ENCODE data around the gene PRKCB.

PRKCB gene

DNA sequence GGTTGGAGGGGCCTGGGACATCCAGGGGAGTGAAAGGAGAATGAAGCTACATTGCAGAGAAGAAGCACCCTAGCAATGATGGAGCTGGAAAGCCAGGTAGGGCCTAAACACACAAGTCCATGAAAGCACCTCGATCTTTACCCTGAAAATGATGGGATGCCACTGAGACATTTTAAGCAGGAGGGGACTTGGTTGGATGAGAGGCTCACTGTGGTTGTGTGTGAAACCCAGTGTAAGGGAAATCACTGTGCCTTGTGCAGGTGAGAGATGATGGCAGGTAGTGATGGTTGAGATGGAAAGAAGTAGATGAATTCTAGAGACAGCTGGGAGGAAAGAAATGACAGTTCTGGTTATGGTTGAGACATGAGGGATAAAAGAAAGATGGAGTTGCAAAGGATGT, 287.5 kb downstream of the PRKCB start:
- no peak for DNase-seq (ENCODE audit: low read depth)
- TF ChIP-seq, protein P1, sequence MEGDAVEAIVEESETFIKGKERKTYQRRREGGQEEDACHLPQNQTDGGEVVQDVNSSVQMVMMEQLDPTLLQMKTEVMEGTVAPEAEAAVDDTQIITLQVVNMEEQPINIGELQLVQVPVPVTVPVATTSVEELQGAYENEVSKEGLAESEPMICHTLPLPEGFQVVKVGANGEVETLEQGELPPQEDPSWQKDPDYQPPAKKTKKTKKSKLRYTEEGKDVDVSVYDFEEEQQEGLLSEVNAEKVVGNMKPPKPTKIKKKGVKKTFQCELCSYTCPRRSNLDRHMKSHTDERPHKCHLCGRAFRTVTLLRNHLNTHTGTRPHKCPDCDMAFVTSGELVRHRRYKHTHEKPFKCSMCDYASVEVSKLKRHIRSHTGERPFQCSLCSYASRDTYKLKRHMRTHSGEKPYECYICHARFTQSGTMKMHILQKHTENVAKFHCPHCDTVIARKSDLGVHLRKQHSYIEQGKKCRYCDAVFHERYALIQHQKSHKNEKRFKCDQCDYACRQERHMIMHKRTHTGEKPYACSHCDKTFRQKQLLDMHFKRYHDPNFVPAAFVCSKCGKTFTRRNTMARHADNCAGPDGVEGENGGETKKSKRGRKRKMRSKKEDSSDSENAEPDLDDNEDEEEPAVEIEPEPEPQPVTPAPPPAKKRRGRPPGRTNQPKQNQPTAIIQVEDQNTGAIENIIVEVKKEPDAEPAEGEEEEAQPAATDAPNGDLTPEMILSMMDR (IDR thresholded peaks at IDR 0.05; ENCODE audit: insufficient read depth, low read depth, low read length, missing control alignments): no peak
- H3K4me3 ChIP-seq (ENCODE audit: low read depth, low read length): no peak overlapping the region

- TF ChIP-seq, protein P1 (IDR thresholded peaks at IDR 0.05; ENCODE audit: insufficient read depth, low read depth, low read length, missing control alignments): no peak
- no peak for DNase-seq (ENCODE audit: low read depth)
- no peak overlapping the region for H3K4me3 ChIP-seq (ENCODE audit: low read depth, low read length)
Measured at GRCh38 chr16:24124291-24124690, 288.5 kb downstream of the PRKCB start.

DNA sequence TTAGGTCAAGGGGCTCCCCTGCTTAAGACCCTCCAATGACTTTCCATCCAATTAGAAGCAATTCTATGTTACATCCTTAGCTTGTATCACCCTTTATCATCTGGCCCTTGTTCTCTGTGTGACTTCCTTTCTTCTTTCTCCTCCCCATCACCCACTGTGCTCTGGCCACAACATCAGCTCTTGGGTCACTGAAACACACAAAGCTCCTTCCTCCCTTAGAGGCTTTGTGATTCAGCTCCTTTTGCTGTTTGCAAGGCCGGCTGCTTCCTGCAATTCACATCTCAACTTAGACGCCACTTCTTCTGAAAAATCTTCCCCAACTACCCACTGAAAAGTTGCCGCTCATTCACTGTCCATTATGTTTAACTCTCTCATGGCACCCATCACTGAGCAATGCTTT, 289.4 kb downstream of the PRKCB start:
- no peak for DNase-seq (ENCODE audit: low read depth)
- TF ChIP-seq, protein P1 (IDR thresholded peaks at IDR 0.05; ENCODE audit: insufficient read depth, low read depth, low read length, missing control alignments): no peak
- H3K4me3 ChIP-seq (ENCODE audit: low read depth, low read length): no peak overlapping the region

- DNase-seq (ENCODE audit: low read depth): no peak
- TF ChIP-seq, protein P1 (IDR thresholded peaks at IDR 0.05; ENCODE audit: insufficient read depth, low read depth, low read length, missing control alignments): no peak
Measured at GRCh38 chr16:24129412-24129918, 293.7 kb downstream of the PRKCB start.

DNA sequence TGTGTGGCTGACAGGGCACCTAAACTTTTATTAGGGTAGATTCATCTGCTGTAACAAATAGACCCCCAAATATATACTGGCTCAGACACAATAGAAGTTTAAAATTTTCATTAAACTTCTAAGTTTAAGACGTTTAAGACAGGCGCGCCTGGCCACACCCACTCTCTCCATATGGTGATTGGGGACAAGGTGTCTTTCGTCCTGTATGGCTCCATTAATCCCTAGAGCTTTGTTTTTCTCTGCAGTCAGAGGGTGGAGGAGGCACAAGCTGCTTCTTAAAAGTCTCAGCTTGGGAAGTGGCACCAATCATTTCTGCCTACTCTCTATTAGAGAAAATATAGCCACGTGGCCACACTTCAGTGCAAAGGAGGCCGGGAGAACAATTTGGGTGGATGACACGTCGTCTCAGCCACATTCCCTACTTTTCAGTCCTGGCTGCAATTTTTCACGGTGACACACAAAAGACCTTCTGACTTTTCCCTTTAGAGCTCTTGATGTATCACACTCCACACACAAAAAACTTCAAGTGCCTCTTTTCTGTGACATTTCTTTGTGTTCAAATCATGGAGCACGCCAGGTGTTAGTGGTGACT, 294.8 kb downstream of the PRKCB start:
- no peak overlapping the region for H3K4me3 ChIP-seq (ENCODE audit: low read depth, low read length)
- no peak for DNase-seq (ENCODE audit: low read depth)
- TF ChIP-seq, protein P1 (IDR thresholded peaks at IDR 0.05; ENCODE audit: insufficient read depth, low read depth, low read length, missing control alignments): no peak

More at GRCh38 chr16:24129412-24129918, 293.7 kb downstream of the PRKCB start:
- H3K4me3 ChIP-seq (ENCODE audit: low read depth, low read length): no peak overlapping the region

GRCh38 chr16:24131294-24131693, 295.5 kb downstream of the PRKCB start:
- H3K4me3 ChIP-seq (ENCODE audit: low read depth, low read length): no peak overlapping the region
- TF ChIP-seq, protein P1 (IDR thresholded peaks at IDR 0.05; ENCODE audit: insufficient read depth, low read depth, low read length, missing control alignments): no peak
- DNase-seq (ENCODE audit: low read depth): no peak
